Transverse colon (tissue), 3 donors: Measurements from ENCODE around the gene PDIA5.

Experiments used
- EP300 ChIP-seq: sonication (generic); formaldehyde crosslinking; IDR thresholded peaks from one replicate; pipeline ENCODE4 v1.6.1; 2017; ENCODE audit warnings: antibody characterized with exemption, low read depth
- TF ChIP-seq, protein P1 (sequence below), 5 experiments: fragments of 200-600 bp in 3 of 5; fragments of 450-650 bp in 2 of 5; sonication (generic) in 3 of 5; IDR thresholded peaks; 1 replicate in 2 of 5; 2 replicates in 3 of 5; pipeline ENCODE4 v1.5.1; 2016 to 2017; ENCODE audit warnings: antibody characterized with exemption in 5 of 5, inconsistent platforms in 3 of 5, mild to moderate bottlenecking in 2 of 5, moderate library complexity in 1 of 5

DNA sequence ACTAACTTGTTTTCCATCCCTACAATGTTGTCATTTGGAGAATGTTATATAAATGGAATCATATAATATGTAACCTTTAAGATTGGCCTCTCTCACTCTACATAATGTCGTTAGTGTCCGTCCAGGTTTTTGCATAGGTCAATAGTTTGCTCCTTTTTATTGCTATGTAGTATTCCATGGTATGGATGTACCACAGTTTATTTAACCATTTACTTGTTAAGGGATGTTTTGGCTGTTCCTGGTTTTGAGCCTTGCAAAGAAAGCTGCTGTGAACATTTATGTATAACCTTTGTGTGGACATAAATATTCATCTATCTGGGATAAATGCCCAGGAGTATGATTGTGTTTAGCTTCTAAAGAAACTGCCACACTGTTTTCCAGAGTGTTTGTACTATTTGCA is 100.9 kb downstream of the PDIA5 start:
- TF ChIP-seq, protein P1, sequence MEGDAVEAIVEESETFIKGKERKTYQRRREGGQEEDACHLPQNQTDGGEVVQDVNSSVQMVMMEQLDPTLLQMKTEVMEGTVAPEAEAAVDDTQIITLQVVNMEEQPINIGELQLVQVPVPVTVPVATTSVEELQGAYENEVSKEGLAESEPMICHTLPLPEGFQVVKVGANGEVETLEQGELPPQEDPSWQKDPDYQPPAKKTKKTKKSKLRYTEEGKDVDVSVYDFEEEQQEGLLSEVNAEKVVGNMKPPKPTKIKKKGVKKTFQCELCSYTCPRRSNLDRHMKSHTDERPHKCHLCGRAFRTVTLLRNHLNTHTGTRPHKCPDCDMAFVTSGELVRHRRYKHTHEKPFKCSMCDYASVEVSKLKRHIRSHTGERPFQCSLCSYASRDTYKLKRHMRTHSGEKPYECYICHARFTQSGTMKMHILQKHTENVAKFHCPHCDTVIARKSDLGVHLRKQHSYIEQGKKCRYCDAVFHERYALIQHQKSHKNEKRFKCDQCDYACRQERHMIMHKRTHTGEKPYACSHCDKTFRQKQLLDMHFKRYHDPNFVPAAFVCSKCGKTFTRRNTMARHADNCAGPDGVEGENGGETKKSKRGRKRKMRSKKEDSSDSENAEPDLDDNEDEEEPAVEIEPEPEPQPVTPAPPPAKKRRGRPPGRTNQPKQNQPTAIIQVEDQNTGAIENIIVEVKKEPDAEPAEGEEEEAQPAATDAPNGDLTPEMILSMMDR (IDR thresholded peaks at IDR 0.05), result no peak
- no peak for TF ChIP-seq EP300
